ENCODE measurements around the gene MOXD1.

DNA sequence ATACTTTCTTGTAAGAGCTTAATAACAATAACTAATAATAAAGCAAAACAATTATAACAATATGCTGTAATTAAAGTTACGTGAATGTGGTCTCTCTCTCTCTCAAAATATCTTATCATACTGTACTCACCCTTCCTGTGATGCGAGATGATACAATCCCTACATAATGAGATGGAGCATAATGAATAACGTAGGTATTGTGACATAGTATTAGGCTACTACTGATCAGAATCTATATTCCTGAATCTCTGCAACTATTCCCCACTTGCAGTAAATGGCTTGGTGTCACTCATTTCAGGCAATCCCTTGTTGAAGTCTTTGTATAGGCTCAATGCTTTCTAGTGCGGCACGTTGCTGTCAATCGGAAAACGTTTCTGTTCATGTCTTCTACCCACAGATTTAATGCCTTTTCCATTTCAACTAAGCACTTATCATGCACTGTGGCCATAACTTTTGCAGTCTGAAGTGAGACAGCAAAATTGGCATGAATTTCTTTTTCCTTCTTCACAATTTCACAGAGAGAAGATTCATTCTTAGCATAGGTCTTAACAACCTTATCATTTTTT is 32.3 kb downstream of the MOXD1 start:
- no peak for TF ChIP-seq POLR2AphosphoS5 (IDR thresholded peaks at IDR 0.05)
- TF ChIP-seq, protein P1, sequence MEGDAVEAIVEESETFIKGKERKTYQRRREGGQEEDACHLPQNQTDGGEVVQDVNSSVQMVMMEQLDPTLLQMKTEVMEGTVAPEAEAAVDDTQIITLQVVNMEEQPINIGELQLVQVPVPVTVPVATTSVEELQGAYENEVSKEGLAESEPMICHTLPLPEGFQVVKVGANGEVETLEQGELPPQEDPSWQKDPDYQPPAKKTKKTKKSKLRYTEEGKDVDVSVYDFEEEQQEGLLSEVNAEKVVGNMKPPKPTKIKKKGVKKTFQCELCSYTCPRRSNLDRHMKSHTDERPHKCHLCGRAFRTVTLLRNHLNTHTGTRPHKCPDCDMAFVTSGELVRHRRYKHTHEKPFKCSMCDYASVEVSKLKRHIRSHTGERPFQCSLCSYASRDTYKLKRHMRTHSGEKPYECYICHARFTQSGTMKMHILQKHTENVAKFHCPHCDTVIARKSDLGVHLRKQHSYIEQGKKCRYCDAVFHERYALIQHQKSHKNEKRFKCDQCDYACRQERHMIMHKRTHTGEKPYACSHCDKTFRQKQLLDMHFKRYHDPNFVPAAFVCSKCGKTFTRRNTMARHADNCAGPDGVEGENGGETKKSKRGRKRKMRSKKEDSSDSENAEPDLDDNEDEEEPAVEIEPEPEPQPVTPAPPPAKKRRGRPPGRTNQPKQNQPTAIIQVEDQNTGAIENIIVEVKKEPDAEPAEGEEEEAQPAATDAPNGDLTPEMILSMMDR (IDR thresholded peaks at IDR 0.05): no peak

Data from prostate gland (tissue), 2 donors.